Measurements from ENCODE around the gene SAPCD2. TPM values are rescaled to one million over a fixed set of nuclear protein-coding genes. Genes with fewer than 3 reads are reported as not detected.
A peak's percentile ranks its signal among the peaks of the same experiment; 100 is the strongest.

Gene SAPCD2
- total and polyA plus RNA-seq, 9 of the 15 experiments (the other 6 are each of a cell fraction or from before 2014, with no cell fraction given), result 3.4 to 91.8 (median 18.8) TPM

DNA sequence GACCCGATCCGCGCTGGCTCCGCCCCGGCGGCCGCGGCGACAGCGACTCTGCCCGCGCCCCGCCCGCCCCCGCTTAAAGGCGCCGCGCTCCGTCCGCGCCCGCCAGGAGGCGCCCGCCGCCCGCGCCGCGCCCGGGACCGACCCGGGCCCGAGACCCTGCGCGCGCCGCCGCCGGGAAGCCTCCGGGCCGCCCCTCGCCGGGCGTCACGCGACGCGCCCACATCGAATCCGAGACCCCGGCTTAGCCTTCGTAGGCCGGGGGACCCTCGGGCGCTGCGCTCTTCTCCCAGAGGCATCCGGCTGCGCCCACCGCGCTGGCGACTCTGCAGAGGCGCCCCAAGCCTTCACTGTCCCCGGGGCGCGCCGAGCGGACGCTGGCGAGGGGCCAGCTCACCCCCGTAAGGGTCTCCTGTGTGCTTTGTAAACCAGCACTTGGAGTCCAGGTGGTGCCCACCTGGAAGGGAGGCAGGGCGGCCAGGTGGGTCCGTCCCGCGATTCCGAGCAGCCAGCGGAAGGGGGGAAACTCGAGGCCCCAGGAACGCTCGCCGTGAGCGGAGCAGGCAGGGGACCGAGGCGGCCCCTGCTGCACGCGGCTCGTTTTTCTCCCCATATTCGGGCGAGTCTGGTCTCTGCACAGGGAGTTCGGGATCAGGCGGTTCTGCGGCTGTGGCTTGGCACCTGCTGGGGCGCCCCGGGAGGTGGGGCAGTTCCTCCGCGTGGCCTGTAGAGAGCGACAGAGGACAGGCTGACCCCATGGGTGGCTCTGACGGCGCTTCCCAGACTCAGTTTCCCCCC is 41.9 kb downstream of the SAPCD2 start (continued):
- TF ChIP-seq, protein P1, sequence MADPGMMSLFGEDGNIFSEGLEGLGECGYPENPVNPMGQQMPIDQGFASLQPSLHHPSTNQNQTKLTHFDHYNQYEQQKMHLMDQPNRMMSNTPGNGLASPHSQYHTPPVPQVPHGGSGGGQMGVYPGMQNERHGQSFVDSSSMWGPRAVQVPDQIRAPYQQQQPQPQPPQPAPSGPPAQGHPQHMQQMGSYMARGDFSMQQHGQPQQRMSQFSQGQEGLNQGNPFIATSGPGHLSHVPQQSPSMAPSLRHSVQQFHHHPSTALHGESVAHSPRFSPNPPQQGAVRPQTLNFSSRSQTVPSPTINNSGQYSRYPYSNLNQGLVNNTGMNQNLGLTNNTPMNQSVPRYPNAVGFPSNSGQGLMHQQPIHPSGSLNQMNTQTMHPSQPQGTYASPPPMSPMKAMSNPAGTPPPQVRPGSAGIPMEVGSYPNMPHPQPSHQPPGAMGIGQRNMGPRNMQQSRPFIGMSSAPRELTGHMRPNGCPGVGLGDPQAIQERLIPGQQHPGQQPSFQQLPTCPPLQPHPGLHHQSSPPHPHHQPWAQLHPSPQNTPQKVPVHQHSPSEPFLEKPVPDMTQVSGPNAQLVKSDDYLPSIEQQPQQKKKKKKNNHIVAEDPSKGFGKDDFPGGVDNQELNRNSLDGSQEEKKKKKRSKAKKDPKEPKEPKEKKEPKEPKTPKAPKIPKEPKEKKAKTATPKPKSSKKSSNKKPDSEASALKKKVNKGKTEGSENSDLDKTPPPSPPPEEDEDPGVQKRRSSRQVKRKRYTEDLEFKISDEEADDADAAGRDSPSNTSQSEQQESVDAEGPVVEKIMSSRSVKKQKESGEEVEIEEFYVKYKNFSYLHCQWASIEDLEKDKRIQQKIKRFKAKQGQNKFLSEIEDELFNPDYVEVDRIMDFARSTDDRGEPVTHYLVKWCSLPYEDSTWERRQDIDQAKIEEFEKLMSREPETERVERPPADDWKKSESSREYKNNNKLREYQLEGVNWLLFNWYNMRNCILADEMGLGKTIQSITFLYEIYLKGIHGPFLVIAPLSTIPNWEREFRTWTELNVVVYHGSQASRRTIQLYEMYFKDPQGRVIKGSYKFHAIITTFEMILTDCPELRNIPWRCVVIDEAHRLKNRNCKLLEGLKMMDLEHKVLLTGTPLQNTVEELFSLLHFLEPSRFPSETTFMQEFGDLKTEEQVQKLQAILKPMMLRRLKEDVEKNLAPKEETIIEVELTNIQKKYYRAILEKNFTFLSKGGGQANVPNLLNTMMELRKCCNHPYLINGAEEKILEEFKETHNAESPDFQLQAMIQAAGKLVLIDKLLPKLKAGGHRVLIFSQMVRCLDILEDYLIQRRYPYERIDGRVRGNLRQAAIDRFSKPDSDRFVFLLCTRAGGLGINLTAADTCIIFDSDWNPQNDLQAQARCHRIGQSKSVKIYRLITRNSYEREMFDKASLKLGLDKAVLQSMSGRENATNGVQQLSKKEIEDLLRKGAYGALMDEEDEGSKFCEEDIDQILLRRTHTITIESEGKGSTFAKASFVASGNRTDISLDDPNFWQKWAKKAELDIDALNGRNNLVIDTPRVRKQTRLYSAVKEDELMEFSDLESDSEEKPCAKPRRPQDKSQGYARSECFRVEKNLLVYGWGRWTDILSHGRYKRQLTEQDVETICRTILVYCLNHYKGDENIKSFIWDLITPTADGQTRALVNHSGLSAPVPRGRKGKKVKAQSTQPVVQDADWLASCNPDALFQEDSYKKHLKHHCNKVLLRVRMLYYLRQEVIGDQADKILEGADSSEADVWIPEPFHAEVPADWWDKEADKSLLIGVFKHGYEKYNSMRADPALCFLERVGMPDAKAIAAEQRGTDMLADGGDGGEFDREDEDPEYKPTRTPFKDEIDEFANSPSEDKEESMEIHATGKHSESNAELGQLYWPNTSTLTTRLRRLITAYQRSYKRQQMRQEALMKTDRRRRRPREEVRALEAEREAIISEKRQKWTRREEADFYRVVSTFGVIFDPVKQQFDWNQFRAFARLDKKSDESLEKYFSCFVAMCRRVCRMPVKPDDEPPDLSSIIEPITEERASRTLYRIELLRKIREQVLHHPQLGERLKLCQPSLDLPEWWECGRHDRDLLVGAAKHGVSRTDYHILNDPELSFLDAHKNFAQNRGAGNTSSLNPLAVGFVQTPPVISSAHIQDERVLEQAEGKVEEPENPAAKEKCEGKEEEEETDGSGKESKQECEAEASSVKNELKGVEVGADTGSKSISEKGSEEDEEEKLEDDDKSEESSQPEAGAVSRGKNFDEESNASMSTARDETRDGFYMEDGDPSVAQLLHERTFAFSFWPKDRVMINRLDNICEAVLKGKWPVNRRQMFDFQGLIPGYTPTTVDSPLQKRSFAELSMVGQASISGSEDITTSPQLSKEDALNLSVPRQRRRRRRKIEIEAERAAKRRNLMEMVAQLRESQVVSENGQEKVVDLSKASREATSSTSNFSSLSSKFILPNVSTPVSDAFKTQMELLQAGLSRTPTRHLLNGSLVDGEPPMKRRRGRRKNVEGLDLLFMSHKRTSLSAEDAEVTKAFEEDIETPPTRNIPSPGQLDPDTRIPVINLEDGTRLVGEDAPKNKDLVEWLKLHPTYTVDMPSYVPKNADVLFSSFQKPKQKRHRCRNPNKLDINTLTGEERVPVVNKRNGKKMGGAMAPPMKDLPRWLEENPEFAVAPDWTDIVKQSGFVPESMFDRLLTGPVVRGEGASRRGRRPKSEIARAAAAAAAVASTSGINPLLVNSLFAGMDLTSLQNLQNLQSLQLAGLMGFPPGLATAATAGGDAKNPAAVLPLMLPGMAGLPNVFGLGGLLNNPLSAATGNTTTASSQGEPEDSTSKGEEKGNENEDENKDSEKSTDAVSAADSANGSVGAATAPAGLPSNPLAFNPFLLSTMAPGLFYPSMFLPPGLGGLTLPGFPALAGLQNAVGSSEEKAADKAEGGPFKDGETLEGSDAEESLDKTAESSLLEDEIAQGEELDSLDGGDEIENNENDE (IDR thresholded peaks at IDR 0.05; ENCODE audit: low read depth, low read length), result no peak
- TF ChIP-seq, protein P2, sequence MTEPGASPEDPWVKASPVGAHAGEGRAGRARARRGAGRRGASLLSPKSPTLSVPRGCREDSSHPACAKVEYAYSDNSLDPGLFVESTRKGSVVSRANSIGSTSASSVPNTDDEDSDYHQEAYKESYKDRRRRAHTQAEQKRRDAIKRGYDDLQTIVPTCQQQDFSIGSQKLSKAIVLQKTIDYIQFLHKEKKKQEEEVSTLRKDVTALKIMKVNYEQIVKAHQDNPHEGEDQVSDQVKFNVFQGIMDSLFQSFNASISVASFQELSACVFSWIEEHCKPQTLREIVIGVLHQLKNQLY (CRISPR knock-in tag; conservative IDR thresholded peaks at IDR 0.05), result no peak
- TF ChIP-seq SMAD3 (CRISPR knock-in tag; conservative IDR thresholded peaks at IDR 0.05), result no peak
- peak; percentile 80 for TF ChIP-seq L3MBTL2 (IDR thresholded peaks at IDR 0.05)
- TF ChIP-seq, protein P3, sequence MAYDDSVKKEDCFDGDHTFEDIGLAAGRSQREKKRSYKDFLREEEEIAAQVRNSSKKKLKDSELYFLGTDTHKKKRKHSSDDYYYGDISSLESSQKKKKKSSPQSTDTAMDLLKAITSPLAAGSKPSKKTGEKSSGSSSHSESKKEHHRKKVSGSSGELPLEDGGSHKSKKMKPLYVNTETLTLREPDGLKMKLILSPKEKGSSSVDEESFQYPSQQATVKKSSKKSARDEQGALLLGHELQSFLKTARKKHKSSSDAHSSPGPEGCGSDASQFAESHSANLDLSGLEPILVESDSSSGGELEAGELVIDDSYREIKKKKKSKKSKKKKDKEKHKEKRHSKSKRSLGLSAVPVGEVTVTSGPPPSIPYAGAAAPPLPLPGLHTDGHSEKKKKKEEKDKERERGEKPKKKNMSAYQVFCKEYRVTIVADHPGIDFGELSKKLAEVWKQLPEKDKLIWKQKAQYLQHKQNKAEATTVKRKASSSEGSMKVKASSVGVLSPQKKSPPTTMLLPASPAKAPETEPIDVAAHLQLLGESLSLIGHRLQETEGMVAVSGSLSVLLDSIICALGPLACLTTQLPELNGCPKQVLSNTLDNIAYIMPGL (CRISPR knock-in tag; IDR thresholded peaks at IDR 0.05), result no peak
- no peak for TF ChIP-seq RBM17 (IDR thresholded peaks at IDR 0.05; ENCODE audit: borderline replicate concordance, low read depth, low read length)
- peak; percentile 61; the same call in 1 of the 2 replicates for TF ChIP-seq PHF8 (IDR thresholded peaks at IDR 0.05; ENCODE audit: borderline replicate concordance, low read length)
- no peak for TF ChIP-seq HDAC8 (tag; IDR thresholded peaks at IDR 0.05)
- TF ChIP-seq ZNF41 (CRISPR knock-in tag; conservative IDR thresholded peaks at IDR 0.05), result no peak

All from K562 (cell line).